HS-5 (cell line): ENCODE measurements around the gene KRT3.

Source experiments
- DNase-seq: peaks from one replicate; pipeline ENCODE4 v3.0.0-alpha.2; 2012; ENCODE audit warnings: low read depth

Gene KRT3

DNA sequence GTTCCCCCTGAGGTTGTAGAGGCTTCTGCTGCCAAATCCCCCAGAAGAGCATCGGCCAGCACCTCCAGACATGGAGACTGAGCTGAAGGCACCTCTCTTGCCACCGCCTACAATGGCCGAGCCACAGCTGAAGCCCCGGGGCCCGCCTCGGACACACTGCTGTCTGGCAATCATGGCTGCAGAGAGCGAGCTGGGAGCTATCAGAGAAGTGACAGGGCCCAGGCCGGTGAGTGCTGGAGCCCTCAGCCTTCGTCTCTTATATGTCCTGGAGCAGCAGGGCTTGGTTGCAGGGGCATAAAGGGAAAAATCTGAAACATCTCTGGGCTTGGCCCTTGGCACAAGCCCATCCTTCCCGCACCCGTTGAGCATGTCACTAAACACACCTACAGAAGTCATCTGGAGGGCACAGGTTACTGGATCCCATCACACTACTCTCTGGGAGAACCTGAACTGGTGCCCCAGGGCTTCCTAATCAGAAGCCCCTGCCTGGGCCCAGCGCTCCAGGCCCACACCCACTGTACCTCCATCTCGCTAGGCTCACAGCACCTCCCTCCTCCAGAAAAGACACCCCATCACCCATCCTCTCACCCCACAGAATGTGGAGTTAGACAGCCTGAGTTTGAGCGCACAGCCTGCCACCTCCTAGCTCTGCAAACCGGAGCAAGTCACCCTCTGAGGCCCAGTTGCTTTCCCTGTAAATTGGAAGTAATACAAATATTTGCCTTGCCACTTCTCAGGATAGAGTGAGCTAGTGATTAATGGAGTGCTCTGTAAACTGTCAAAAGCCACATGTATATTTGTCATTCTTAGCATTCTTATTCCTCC lies 18.2 kb upstream of the KRT3 start, which contains the start of gene KRT4:
TSS of gene KRT4 (minus strand) at position 232 of the 825 bp plus-strand sequence. CDS start at position 174, 58 bp downstream.
- no peak for DNase-seq

DNA sequence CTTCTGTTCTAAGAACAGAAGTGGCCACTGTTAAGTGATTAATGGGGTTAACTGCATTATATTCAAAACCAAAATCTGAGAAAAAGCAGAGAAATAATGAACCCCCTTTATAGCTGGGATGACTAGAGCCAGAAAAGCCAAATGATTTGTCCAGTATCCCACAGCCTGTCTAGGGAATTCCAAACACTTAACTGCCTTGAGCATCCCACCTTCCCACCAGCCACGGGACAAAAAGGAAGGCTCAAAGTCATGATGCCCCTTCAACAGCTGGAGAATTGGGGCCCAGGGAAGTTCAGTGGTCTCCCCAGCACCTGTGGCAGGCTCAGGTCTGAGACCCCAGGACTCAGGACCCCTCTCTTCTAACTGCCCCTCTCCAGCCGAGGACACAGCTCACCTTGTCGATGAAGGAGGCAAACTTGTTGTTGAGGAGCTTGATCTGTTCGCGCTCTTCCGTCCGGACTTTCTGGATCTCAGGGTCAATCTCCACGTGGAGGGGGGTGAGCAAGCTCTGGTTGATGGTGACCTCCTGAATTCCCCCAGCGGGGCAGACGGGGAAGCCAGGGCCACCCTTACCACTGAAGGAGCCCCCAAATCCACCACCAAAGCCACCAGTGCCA lies 17.4 kb upstream of the KRT3 start:
- DNase-seq, result no peak

DNA sequence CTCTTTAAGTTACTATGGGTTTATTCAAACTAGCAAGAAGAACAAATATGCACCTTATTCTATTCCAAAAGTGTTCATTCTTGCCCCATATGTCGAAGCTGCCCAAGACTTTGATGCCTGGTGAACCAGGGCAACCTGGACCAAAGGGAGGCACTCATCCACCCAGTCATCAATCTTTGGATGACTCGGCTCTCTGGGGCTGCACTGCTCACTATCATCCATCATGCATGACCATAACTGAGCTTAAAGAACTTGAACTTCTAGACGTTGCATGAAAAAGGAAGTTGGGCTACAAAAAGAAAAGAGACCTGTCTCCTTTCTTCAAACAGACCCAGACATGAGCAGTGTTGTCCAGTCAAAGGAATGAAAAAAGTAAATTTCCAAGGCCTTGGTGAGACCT lies 16.8 kb upstream of the KRT3 start:
- DNase-seq, result no peak

DNA sequence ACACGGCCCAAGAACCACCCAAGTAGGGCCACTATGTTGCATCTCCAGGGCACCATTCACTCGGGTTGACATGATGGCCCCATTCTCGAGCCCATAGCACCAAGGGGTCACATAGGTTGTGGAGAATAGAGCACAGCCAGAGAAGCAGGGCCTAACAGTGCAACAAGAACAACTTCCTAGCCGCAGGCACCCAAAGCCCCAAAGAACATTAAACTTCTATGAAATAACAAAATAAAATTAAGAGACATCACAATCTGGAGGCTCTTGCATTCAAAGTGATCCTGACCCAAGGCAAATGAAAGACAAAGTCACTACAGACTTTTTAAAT lies 16.1 kb upstream of the KRT3 start:
- DNase-seq, result no peak

DNA sequence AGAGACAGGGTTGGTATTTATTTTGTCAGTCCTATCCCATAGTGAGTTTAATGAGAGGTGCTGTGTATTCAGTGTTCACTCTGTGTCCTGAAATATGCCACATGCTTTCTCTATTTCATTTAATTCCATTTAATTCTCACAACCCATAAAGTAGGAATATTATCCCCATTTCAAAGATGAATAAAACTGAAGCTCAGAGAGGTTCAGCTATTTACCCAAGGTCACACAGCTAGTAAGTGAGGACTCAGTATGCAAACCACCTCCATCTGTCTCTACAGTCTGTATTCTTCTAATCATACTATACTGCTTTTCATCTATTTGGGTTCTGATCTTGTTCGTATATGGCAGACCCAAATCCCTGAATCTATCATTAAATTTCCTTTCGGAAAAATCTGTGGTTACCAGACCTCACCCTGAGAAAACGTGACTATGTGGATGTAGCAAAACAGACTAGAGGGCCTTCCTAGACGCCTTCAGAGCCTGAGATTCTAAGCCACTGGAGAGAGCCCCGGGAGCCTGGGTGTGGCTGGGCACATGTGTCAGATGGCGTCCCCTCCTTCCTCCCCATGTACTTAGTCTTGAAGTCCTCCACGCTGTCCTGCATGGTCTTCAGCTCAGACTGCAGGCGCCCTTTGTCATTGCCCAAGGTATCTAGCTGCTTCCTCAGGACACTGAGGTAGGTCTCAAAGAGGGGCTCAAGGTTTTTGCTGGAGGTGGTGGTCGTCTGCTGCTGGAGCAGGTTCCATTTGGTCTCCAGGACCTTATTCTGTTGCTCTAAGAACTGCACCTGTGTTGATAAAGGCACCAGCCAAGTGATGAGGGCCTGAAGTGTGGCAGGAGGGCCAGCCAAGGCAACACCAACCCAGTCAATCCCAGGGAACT lies 15.5 kb upstream of the KRT3 start:
- no peak for DNase-seq

DNA sequence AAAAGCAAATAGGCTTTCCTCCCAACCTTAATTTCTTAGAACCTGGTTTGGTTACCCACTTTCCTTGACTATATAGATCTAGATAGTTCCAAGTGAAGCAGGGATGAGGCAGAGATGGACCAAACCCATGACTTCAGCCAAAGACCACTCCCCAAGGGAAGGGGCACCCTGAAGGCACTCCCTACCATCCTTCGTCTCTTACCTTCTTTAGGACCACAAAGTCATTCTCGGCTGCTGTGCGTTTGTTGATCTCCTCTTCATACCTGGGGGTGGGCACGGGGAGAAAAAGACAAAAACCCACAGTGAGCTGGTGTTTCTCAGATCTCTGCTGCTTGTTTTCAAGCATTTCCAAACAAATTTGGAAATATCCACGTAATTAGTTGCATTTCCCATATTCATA lies 14.6 kb upstream of the KRT3 start:
- no peak for DNase-seq

DNA sequence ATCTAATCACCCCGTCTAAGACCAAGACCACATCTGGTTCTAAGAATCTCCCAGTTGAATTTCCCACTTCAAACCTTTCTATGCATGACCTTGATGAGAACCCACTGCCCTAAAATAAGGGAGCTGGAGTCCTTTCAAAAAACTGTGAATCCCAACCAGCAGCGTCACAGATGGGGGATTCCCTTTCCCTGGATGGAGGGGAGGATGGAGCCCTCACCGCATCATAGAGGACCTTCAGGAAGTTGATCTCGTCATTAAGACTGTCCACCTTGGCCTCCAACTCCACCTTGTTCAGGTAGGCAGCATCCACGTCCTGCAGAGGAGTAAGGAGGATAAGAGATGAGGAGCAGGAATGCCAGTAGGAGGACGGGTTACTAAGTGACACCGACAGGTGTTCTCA lies 13.2 kb upstream of the KRT3 start:
- no peak for DNase-seq

DNA sequence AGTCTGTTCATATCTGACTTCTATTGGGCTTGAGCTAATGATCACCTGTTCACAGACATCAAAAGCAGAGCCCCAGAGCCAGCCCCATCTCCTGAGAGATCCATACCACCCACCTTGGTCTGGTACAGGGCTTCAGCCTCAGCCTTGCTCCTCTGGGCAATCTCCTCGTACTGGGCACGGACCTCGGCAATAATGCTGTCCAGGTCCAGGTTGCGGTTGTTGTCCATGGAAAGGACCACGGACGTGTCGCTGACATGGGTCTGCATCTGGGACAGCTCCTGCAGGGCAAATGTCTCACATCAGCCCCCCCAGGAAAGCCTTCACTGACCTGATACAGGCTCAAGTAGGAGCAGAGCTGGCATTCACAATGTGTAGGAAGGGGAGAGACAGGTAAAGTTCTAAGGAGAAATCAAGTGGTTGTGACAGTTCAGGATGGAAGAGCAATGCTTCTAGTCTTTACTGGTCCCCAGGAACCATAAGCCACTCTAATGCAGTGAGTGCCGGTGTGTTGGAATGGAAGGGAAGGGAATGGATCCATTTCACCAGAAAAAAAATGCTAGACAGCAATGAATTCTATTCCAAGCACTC lies 12.8 kb upstream of the KRT3 start:
- DNase-seq, result no peak

DNA sequence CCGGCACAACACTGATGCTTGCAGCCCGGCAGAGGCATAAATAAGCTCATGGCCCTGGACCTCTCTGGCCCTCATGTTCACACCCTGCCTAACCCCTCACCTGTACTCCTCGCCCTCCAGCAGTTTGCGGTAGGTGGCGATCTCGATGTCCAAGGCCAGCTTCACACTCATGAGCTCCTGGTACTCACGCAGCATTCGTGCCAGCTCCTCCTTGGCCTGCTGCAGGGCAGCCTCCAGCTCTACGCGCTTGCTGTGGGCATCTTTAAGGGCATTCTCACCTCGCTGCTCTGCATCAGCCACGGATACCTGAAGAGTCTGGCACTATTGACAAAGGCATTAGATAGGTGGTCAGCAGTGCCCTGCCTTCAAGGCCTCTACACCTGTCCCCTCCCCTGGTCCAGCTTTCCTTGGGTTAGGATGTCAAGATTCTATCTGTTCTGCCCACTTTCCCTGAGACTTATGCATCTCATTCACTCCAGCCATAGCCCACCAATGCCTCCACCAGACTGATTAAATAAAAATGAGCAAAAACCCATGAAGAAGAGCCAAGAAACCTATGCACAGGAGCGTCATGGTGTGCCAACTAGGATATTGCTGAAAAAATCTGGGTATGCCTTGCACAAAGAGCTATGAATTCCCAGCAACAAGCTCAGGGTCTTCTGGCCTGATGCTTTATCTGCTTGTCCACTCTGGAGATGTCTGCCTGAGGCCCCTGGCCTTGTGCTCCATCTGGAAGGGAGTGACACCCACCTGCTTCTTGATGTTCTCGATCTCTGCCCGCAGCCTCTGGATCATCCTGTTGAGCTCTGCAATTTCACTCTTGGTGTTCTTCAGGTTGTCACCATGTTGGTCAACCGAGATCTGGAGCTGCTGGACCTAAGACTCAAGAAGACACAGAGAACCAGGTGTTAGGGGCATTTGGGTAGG lies 11.9 kb upstream of the KRT3 start:
- no peak for DNase-seq

DNA sequence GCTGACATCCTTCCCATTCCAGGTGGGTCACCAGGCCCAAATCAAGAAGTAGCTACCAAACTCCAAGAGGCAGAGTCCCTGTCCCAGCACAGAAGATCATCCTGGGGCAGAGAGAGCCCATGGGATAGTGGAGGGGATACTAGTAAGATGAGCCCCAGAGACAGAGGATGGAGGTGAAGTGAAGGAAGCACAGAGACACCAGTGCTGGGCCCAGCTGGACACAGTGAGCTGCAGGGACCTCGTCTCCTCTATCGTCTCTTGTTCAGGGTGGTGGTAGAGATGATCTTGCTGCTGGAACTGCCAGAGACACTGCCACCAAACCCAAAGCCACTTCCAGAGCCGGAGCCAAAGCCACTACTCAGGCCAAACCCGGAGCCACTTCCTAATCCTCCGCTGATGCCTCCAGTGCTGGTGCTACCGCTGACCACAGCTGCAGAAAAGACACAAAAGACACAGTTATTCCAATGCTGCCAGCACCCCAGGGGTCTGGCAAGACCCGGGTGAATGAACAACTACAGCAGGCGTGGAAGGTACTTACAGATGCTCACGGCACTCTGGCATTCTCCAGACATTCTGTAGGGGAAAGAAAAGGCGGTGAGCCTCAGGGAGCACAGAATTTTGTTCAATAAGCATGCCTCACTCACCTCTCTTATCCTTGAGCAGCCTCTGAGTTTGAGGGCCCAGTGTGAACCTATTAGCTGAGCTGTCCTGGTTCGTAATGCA lies 11.1 kb upstream of the KRT3 start:
- no peak for DNase-seq

DNA sequence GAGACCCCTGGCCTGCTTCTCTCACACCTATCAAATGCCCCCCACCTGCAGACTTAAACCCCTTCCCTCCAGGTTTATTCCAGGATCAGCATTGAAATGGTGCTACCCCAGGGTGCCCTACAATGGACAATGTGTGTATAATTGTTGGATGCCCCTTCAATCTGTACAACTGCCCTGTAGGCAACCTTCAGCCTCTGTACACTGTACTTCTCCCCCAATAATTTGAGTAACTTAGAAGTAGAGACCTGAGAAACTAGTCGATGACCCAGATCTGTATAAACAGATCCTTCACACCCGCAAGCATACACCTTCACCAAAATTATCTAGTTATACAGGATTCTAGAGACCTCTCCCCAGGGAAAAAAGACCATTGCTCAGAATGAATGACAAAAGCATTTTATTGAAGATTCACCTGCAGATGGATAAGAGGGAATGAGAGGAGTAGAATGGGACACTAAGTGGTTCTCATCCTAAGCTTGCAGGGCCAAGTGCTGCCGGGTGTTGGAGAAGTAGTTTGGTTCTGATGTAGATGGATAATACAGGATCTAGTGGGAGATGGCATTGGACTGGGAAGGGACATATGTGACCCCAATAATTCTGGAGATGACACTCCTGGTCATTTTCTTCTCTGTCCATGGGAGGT lies 10.4 kb upstream of the KRT3 start:
- DNase-seq, result no peak

DNA sequence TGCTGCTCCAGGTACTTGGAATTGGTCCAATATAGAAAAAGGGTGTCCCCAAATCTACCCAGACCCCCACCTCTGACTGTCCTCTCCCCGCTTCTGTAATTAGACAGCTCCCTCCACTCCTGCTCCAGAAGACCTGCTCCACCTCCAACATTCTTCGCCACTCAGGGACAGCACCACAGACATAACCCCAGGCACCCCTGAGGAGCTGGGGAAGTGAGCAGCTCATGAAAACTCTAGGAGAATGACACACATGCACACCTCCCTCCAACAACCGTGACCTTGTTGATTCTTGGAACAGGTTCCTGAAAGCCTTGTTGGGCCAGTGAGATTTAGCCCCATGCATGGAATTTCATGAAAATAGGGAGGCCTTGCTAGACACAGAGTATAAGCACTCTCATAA lies 9.8 kb upstream of the KRT3 start:
- DNase-seq, result no peak

DNA sequence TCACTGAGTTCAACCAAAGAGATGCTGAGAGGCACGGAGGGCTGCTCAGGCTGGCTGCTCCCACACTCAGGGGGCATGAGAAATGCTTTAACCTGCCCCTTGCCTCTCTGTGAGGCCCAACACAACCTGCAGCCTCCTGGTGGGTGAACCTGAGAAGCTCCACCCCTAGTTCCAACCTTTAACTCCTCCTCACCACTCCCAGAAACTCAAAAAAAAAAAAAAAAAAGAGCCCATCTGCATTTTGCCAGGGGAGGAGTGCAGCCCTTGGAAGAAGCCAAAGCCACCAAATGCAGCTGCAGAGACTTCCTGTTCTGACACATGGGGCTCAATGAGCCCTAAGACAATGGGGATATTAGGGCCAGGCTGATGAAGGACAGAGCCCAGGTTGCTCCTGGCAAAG lies 9.1 kb upstream of the KRT3 start:
- no peak for DNase-seq

DNA sequence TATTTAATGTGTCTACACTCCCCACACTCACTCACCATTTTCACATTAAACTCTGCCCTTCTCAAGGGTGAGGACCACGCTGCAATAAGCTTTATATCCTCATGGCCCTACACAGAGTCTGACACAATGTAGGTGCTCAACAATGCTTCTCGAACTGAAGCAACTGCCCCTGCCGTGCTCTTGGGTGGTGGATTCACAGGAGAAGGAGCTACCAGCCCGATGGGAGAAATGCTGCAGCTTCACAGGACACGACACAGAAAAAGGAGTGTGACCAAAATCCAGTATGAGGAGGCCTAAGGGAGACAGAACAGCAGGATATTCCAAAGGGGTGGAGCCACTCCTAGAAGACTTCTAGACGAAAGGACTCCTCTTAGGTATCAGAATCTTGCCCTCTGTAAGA lies 6.5 kb upstream of the KRT3 start:
- DNase-seq, result no peak

DNA sequence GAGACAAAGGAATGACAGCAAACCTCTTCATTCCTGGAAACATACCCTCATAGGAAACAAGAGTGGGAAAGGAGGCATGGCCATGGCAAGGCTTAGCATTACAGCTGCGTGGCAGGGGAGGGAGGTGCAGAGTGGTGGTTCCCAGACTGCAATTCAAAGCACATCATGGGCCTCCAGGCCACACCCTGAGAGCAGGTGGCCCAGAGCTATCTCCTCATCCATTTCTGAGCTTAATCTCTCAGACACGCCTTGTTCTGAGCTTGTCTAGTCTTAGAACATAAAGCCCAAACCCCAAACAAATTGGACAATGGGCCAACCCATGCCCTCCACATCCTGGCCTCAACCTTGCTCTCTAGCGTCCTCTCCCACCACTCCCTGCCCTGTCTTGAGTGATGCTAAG lies 5.9 kb upstream of the KRT3 start:
- DNase-seq, result no peak

DNA sequence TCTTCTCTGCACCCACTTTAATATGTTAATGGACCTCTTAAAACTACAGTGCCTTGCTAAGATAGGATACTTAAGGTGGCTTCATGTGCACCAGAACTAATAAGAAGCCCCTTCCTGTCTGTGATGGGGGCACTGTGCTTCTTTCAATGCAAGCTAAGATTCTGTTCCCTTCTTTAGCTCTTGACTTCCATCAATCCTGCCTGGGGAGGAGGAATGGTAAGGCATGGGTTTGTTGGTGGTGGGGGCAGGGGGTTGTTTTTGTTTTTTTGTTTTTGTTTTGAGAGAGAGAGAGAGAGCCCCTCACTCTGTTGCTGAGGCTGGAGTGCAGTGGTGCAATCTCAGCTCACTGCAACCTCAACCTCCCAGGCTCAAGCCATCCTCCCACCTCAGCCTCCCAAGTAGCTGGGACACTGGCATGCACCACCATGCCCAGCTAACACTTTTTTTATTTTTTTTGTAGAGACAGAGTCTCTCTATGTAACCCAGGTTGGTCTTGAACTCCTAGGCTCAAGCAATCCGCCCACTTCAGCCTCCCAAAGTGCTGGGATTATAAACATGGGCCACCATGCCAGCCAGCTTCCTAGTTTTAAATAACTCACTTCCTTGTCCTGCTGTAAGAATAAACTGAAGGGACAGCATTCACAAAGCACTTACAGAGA lies 4.5 kb upstream of the KRT3 start:
- no peak for DNase-seq

DNA sequence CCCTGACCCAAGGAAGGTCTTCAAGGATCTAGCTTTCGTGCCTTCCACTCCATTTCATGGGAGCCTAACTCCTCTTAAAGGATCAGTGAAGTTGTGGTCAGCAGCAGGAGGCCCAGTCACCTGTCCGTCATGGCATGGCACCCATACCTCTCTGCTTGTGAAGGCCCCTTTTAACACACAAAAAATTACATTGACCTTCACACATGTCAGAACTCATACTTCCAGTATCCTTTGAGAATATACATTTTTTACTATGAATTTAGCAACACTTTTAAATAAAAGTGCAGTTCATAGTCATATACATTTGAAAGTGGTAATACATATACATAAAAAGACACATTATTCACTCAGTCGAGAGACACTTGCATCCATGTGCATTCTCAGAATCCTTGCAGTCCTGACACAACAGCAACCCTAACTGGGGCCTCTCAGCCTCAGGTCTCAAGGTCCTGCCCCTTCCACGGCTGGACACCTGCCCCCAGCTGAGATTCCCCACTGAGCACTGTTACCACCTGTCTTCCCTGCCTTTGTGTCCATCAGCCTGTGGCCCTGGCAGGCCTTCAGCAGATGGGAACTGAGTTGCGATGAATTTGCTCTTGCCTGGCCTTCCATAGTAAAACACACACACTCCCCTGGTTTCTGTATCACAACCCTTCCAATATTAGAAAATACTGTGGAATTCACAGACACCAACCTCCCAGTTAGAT lies 3.7 kb upstream of the KRT3 start:
- no peak for DNase-seq

DNA sequence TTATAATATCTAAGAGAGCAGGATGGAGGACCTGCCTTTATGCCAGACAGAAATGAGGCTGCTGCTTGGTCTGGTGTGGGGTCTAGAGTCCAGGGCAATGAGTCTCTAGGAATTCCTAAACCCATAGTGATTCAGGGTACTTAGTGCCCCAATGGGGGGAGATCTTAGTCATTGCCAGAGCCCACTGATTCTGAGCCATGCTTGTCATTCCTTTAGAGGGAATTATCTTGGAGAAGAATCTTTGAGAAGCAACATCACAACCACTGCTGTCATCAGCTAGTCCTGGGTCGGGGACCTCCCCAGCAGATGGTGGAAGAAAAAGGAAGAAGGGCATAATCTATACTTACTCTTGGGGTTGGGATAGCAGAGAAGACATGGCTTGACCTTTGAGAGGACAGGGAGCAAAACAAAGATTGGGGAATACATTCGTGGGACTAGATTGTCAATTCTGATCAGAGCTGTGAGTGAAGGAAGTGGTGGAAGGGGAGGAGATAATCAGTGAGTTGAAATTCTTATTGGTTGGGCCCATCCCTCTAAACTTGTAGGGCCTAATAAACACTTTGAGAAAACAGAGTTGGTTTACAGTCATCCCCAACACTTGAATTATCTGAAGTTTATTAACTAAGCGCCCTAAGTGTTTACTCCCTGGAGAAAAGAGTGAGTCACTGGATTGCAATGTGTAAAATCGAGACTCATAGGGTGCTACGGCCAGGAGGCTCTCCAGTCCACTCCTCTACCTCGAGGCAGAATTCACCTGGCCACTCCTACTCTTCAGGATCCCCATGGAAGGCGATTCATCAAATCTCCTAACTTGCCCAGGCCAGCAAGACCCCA lies 3.0 kb upstream of the KRT3 start:
- peak; percentile 23 for DNase-seq
